Esophagus squamous epithelium (tissue), 4 donors: Measurements from ENCODE around the gene ATP8A2.
"Not testable (repeated sequence)": the region's sequence is repeated elsewhere in the genome, so short reads cannot be mapped to it uniquely, and the experiment has no call there.

Experiments
- CTCF ChIP-seq, 6 experiments: fragments of 450-650 bp in 4 of 6; fragments of 200-600 bp in 2 of 6; sonication (generic) in 2 of 6; IDR thresholded peaks; one replicate each; pipeline ENCODE4 v1.5.1; 2016 to 2019; ENCODE audit warnings: antibody characterized with exemption in 6 of 6, mild to moderate bottlenecking in 4 of 6, moderate library complexity in 4 of 6
- POLR2A ChIP-seq, 4 donors: fragments of 450-650 bp; IDR thresholded peaks; one replicate each; pipeline ENCODE4 v1.6.1; 2017; ENCODE audit warnings: antibody characterized with exemption in 4 of 4, mild to moderate bottlenecking in 4 of 4, moderate library complexity in 3 of 4

- not testable (repeated sequence) for TF ChIP-seq CTCF, POLR2A (IDR thresholded peaks at IDR 0.05)
Observed at GRCh38 chr13:25774056-25774455, 402.3 kb downstream of the ATP8A2 start.
